Omental fat pad (tissue), 4 donors: ENCODE data around the gene RRP8. TPM values are rescaled to one million over a fixed set of nuclear protein-coding genes. Genes with fewer than 3 reads are reported as not detected.

Experiments used
- ATAC-seq: fragments of 150-250 bp; one replicate; pipeline ENCODE4 v1.9.1; 2016; ENCODE audit warnings: mild to moderate bottlenecking, moderate library complexity; ENCODE audit not compliant: low FRiP score
- DNase-seq: peaks from one replicate; pipeline ENCODE4 v3.0.0-alpha.2; 2019; ENCODE audit warnings: low spot score
- CTCF ChIP-seq, 3 donors: fragments of 450-650 bp; IDR thresholded peaks; one replicate each; pipeline ENCODE4 v1.5.1; 2016 to 2017; ENCODE audit warnings: antibody characterized with exemption in 3 of 3, mild to moderate bottlenecking in 3 of 3, moderate library complexity in 2 of 3
- total RNA-seq, 4 donors: library from RNA; depleted of rRNA; stranded (reverse); fragments of >200 nt; gene quantifications; one replicate each; pipeline ENCODE4 v1.1.0, GENCODE V29; 2016

The RRP8 gene
- total RNA-seq, 4 donors from 2014 or later = 16.9 to 30.4 (median 19.3) TPM

DNA sequence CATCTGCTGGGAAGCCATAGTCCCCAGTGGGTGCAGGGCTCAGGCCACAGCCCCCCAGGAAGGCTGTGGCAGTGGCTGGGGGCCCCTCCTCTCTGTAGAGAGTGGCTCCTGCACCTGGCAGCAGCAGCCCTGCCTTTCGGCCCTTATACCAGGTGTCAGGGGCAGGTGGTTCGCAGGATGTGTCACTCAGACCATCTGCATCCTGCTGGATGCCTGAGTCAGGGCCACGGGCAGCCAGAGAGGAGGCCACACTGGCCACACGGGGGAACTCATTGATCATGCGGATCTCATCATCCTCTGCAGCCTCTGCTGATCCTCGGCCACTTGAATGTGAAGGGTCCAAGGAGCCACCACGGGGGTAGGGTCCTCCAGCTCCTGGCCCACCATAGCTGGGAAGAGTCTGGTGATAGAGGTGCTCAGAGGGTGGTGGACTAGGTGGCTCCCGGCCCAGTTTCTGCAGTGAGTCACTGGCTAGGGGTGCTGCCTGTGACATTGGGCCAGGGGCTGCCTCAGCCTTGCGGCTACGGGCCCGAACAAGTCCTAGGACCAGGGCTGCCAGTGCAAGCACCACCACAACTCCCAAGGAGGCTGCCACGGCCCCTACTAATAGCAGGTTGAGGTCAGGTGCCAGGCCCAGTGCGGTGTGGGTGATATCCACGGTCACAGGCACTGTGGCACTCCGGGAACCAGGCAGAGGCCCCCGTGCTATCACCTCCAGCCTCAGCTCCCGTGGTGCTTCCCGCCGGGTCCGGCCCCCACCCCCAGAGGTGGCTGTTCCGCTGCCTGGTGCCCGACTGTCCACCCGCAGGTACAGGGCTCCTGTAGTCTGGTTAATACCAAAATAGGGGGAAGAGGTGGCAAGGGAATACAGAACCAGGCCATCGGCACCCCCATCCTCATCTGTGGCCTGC lies 19.1 kb upstream of the RRP8 start:
- DNase-seq = no peak
- no peak for ATAC-seq
- no peak for TF ChIP-seq CTCF (IDR thresholded peaks at IDR 0.05)

DNA sequence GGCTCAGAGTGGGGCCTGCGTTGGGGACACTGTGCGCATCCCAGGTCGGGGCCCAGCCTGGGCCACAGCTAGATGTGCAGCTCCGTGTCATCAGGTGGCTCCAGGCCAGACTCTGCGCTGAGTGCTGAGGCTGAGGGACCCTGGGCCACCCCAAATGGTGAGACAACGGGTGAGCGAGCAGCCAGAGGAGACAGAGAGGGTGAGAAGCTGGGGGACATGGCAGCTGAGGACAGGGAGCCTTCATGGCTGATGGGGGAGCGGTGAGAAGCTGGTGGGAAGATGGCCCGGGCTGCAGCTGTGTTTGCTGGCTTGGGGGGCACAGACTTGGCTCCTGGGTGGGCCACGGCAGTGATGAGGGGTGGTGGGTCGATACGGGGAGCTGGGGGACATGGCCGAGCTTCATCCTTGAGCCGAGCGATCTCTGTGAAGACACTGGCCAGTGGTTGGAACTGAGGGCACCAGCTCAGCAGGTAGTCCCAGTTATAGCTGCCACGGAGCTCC lies 18.3 kb upstream of the RRP8 start:
- no peak for TF ChIP-seq CTCF (IDR thresholded peaks at IDR 0.05)

DNA sequence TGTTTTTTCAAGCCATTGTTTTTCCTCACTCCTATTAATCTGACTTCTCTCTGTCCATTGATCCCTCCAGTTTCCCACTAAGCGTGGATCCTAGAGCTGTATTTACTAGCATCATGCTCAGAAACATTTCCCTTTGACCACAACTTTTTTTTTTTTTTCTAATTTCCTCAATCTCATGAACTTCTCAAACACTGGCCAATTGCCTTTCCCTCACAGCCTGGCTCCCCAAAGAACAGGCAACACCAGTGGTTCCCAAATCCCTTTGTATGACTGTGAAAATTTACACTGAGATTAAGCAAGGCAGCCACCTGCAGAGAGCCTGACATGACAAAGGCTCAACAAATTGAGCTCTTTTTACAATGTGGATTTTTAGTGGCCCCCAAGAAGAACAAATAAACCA lies 17.2 kb upstream of the RRP8 start:
- DNase-seq = no peak
- ATAC-seq = no peak
- TF ChIP-seq CTCF (IDR thresholded peaks at IDR 0.05) = no peak

More for the DNA sequence above, 18.3 kb upstream of the RRP8 start:
- ATAC-seq (no peak), DNase-seq (no peak)

- DNase-seq (peak; percentile 89), ATAC-seq (peak; percentile 96)
- no peak for TF ChIP-seq CTCF (IDR thresholded peaks at IDR 0.05)
Observed at GRCh38 chr11:6619004-6619745, 15.8 kb upstream of the RRP8 start, which contains the start of gene TPP1. TSS of gene TPP1 (minus strand) at chr11:6619422. CDS start at chr11:6619400, 22 bp downstream.

DNA sequence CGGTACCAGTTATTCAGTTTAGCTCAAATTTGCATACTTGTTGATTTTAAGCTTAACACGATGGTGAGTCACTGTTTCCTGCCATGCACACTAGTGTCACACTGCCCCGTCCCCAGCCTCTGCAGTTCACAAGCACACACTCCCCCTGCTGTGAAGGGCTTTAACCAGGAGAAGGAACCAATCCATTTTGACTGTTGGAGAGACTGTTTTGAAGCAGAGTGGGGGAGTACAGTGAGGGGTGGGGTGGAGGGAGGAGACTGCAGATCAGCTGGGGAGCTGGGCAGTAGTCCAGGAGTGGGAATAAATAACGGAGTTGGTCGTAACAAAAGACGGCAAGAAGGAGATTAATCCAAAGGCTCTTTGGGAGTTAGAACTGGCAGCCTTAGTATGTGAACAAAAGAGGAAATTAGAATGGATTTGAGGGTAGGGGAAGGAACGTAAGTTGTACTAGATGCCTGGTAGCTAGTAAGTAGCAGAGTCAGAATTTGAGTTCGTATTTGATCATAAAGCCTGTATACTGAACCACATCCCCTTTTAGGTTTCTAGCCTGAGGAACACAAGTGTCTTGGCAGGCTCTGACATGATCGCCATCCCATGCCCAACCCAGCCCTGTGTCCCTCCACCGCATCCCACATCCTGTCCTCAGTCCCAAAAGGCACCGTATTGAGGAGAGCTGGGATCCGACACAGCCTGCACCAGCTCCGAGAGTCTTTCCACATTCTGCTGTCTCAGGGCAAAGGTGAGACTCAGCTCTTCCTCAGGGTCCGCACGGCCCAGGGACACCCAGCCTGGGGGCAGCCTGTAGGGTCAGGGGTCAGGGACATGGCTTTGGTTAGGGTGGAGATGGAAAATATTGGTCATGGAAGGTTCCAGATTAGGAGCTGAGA lies 14.9 kb upstream of the RRP8 start:
- no peak for TF ChIP-seq CTCF (IDR thresholded peaks at IDR 0.05)
- peak; percentile 33 for ATAC-seq
- DNase-seq = peak; percentile 23

- DNase-seq (peak; percentile 20), ATAC-seq (no peak)
- no peak for TF ChIP-seq CTCF (IDR thresholded peaks at IDR 0.05)
Observed at GRCh38 chr11:6617315-6617781, 13.9 kb upstream of the RRP8 start.
